K562 (cell line): ENCODE data around the gene XPR1. TPM values are rescaled to one million over a fixed set of nuclear protein-coding genes. Genes with fewer than 3 reads are reported as not detected.

Experiments
- ILF3 ChIP-seq: fragments of 450-650 bp; IDR thresholded peaks from 2 replicates; pipeline ENCODE4 v1.6.1; 2018; ENCODE audit warnings: antibody characterized with exemption, mild to moderate bottlenecking, moderate library complexity, borderline replicate concordance
- JUND ChIP-seq, 2 experiments: IDR thresholded peaks; 2 replicates in 1 of 2; 3 replicates in 1 of 2; pipeline ENCODE4 v1.6.1; 2011; ENCODE audit warnings: borderline replicate concordance in 2 of 2, low read depth in 2 of 2, low read length in 2 of 2, improper control_type of control experiment in 1 of 2, missing biosample characterization in 1 of 2, missing genetic modification characterization in 1 of 2, missing genetic modification reagents in 1 of 2
- MCM3 ChIP-seq: fragments of 450-650 bp; IDR thresholded peaks from 2 replicates; pipeline ENCODE4 v1.6.1; 2016
- MTA2 ChIP-seq: fragments of 450-650 bp; IDR thresholded peaks from 2 replicates; pipeline ENCODE4 v1.6.1; 2016; ENCODE audit warnings: low read depth
- NR2C1 ChIP-seq, 2 experiments: fragments of 450-650 bp; IDR thresholded peaks; 2 replicates each; pipeline ENCODE4 v1.6.1; 2017; ENCODE audit warnings: mild to moderate bottlenecking in 2 of 2, antibody characterized with exemption in 1 of 2, inconsistent platforms in 1 of 2, missing compliant biosample characterization in 1 of 2, missing genetic modification characterization in 1 of 2
- NR3C1 ChIP-seq: sonication (generic); formaldehyde crosslinking; IDR thresholded peaks from 2 replicates; pipeline ENCODE4 v1.8.1; 2022; ENCODE audit warnings: missing genetic modification reagents
- NRF1 ChIP-seq, 2 experiments: fragments of 450-650 bp; IDR thresholded peaks in 1 of 2; conservative IDR thresholded peaks in 1 of 2; 2 replicates each; pipeline ENCODE4 v1.6.1; 2014; ENCODE audit warnings: mild to moderate bottlenecking in 2 of 2
- NUFIP1 ChIP-seq: fragments of 450-650 bp; IDR thresholded peaks from 2 replicates; pipeline ENCODE4 v1.6.1; 2018; ENCODE audit not compliant: partially characterized antibody
- PHF20 ChIP-seq: fragments of 450-650 bp; IDR thresholded peaks from 2 replicates; pipeline ENCODE4 v1.6.1; 2018; ENCODE audit not compliant: partially characterized antibody
- POLR3A ChIP-seq: IDR thresholded peaks from 2 replicates; pipeline ENCODE4 v1.6.1; 2011; ENCODE audit warnings: borderline replicate concordance, mild to moderate bottlenecking, moderate library complexity; ENCODE audit not compliant: insufficient read length, insufficient read depth; ENCODE audit errors: extremely low read depth
- PRPF4 ChIP-seq: fragments of 200-400 bp; formaldehyde crosslinking; IDR thresholded peaks from one replicate; pipeline ENCODE4 v1.6.1; 2017; ENCODE audit warnings: low read length, low read depth, mild to moderate bottlenecking; ENCODE audit not compliant: insufficient read depth, poor library complexity, severe bottlenecking
- STAT5A ChIP-seq: IDR thresholded peaks from 2 replicates; pipeline ENCODE4 v1.6.1; 2012; ENCODE audit warnings: low read length, inconsistent platforms, borderline replicate concordance
- ZBTB17 ChIP-seq: fragments of 450-650 bp; formaldehyde crosslinking; IDR thresholded peaks from 2 replicates; pipeline ENCODE4 v1.4.0; 2020; ENCODE audit warnings: mild to moderate bottlenecking
- ZNF12 ChIP-seq: sonication (generic); formaldehyde crosslinking; IDR thresholded peaks from 2 replicates; pipeline ENCODE4 v1.4.0; 2020; ENCODE audit warnings: mild to moderate bottlenecking, missing genetic modification reagents
- ZNF121 ChIP-seq: sonication (generic); formaldehyde crosslinking; conservative IDR thresholded peaks from 2 replicates; pipeline ENCODE4 v1.8.0; 2022; ENCODE audit warnings: missing genetic modification reagents
- polyA plus RNA-seq, 8 experiments: library from polyadenylated mRNA; depleted of rRNA in 4 of 8; stranded (reverse) in 5 of 8; unstranded in 3 of 8; fragments of >200 nt; fragmentation: Nextera tagmentation in 2 of 8; fragmentation: Illumina TruSeq in 1 of 8; extraction: Ambion mirVana in 2 of 8; extraction: Trizol in 1 of 8; gene quantifications; 2 replicates each; pipeline versions ENCODE4 v1.2.1 to v1.2.3, GENCODE V29; 2011 to 2014; ENCODE audit warnings: inconsistent platforms in 1 of 8, missing spikeins in 1 of 8
- total RNA-seq, 7 experiments: library from RNA; depleted of rRNA in 6 of 7; stranded (reverse); fragments of >200 nt in 6 of 7; fragmentation: Illumina TruSeq in 2 of 7; extraction: Trizol in 2 of 7; gene quantifications; 2 replicates each; pipeline versions ENCODE4 v1.2.1 to v1.2.3, GENCODE V29; 2011 to 2021; ENCODE audit warnings: low replicate concordance in 1 of 7
- TF ChIP-seq, protein P1 (sequence below): fragments of 200-800 bp; sonication (Bioruptor generic); IDR thresholded peaks from 2 replicates; pipeline ENCODE4 v1.6.1; 2017; ENCODE audit warnings: missing genetic modification characterization, missing compliant biosample characterization
- TF ChIP-seq, protein P2 (sequence below): fragments of 450-650 bp; IDR thresholded peaks from 2 replicates; pipeline ENCODE4 v1.6.1; 2016
- TF ChIP-seq, protein P3 (sequence below): fragments of 450-650 bp; formaldehyde crosslinking; conservative IDR thresholded peaks from 2 replicates; pipeline ENCODE4 v1.4.0; 2022; ENCODE audit warnings: mild to moderate bottlenecking, missing genetic modification characterization
- TF ChIP-seq, protein P4 (sequence below): fragments of 250-450 bp; sonication (Bioruptor Pico); IDR thresholded peaks from 2 replicates; pipeline ENCODE4 v1.6.1; 2021; ENCODE audit warnings: mild to moderate bottlenecking
- TF ChIP-seq, protein P5 (sequence below): sonication (generic); formaldehyde crosslinking; IDR thresholded peaks from 2 replicates; pipeline ENCODE4 v1.4.0; 2020; ENCODE audit warnings: mild to moderate bottlenecking, missing genetic modification reagents

The XPR1 gene
- total and polyA plus RNA-seq, 9 of the 15 experiments (the other 6 are each of a cell fraction or from before 2014, with no cell fraction given) = 3.0 to 66.2 (median 38.6) TPM

DNA sequence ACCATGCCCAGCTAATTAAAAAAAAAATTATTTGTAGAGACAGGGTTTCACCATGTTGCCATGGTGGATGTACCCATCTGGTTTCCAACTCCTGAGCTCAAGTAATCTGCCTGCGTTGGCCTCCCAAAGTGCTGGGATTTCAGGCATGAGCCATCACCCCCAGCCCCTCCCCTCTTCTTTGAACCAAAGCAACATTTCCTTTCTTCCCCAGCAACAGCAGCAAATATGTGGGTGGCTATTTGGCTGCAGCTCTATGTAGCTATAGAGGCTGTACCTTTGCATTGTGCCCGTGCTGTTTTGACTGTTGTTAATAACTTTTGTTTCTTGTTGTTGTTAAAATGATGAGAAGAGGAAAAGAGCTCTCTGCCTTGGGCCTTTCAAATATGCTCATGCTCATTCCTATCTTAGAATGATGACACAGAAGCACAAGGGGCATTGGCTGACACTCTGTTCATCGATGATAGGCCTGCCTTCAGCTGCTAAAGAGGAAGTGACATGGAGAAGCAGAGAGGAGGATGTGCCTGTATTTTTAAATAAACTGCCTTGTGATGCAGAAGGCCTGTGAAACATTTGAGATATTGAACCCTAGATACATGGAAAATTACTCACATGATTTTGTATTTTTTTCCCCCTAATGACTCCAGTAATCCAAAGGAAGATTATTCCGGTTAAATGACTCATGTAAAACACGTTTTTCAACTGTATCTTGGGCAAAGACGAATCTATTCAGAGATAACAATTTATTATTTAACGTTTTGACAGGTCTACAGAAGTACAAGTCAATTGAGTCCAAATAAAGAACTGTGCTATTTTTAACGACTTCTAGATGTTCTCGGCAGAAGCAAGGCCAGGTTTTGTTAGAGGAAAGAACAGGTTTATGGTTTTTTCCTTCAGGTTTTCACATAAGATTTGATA lies 20.5 kb upstream of the XPR1 start (continued):
- TF ChIP-seq, protein P1, sequence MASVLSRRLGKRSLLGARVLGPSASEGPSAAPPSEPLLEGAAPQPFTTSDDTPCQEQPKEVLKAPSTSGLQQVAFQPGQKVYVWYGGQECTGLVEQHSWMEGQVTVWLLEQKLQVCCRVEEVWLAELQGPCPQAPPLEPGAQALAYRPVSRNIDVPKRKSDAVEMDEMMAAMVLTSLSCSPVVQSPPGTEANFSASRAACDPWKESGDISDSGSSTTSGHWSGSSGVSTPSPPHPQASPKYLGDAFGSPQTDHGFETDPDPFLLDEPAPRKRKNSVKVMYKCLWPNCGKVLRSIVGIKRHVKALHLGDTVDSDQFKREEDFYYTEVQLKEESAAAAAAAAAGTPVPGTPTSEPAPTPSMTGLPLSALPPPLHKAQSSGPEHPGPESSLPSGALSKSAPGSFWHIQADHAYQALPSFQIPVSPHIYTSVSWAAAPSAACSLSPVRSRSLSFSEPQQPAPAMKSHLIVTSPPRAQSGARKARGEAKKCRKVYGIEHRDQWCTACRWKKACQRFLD (CRISPR knock-in tag) = peak; percentile 38; the same call in 1 of the 2 replicates
- peak; percentile 45; the same call in 1 of the 2 replicates for TF ChIP-seq ZNF12 (CRISPR knock-in tag)
- peak; percentile 56; the same call in 1 of the 2 replicates for TF ChIP-seq MTA2
- no peak for TF ChIP-seq ILF3
- TF ChIP-seq NUFIP1 = peak; percentile 17
- no peak for TF ChIP-seq ZNF121 (CRISPR knock-in tag)
- TF ChIP-seq PHF20 = no peak
- TF ChIP-seq PRPF4 = no peak
- TF ChIP-seq, protein P2, sequence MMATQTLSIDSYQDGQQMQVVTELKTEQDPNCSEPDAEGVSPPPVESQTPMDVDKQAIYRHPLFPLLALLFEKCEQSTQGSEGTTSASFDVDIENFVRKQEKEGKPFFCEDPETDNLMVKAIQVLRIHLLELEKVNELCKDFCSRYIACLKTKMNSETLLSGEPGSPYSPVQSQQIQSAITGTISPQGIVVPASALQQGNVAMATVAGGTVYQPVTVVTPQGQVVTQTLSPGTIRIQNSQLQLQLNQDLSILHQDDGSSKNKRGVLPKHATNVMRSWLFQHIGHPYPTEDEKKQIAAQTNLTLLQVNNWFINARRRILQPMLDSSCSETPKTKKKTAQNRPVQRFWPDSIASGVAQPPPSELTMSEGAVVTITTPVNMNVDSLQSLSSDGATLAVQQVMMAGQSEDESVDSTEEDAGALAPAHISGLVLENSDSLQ = peak; percentile 87
- TF ChIP-seq NR3C1 (CRISPR knock-in tag) = no peak
- TF ChIP-seq NR2C1 (IDR thresholded peaks at IDR 0.05) = peak; percentile 58; the same call in 1 of the 2 replicates
- no peak for TF ChIP-seq NR2C1 (tag; IDR thresholded peaks at IDR 0.05)
- TF ChIP-seq MCM3 = no peak
- TF ChIP-seq POLR3A = no peak
- TF ChIP-seq JUND (IDR thresholded peaks at IDR 0.05; ENCODE audit: borderline replicate concordance, low read depth, low read length) = peak; percentile 82; the same call in 1 of the 2 replicates
- peak; percentile 87; the same call in 2 of the 3 replicates for TF ChIP-seq JUND (tag; IDR thresholded peaks at IDR 0.05; ENCODE audit: borderline replicate concordance, low read depth, low read length)
- TF ChIP-seq, protein P3, sequence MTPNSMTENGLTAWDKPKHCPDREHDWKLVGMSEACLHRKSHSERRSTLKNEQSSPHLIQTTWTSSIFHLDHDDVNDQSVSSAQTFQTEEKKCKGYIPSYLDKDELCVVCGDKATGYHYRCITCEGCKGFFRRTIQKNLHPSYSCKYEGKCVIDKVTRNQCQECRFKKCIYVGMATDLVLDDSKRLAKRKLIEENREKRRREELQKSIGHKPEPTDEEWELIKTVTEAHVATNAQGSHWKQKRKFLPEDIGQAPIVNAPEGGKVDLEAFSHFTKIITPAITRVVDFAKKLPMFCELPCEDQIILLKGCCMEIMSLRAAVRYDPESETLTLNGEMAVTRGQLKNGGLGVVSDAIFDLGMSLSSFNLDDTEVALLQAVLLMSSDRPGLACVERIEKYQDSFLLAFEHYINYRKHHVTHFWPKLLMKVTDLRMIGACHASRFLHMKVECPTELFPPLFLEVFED = no peak
- TF ChIP-seq, protein P4, sequence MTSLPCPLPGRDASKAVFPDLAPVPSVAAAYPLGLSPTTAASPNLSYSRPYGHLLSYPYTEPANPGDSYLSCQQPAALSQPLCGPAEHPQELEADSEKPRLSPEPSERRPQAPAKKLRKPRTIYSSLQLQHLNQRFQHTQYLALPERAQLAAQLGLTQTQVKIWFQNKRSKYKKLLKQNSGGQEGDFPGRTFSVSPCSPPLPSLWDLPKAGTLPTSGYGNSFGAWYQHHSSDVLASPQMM (CRISPR knock-in tag) = no peak
- TF ChIP-seq, protein P5, sequence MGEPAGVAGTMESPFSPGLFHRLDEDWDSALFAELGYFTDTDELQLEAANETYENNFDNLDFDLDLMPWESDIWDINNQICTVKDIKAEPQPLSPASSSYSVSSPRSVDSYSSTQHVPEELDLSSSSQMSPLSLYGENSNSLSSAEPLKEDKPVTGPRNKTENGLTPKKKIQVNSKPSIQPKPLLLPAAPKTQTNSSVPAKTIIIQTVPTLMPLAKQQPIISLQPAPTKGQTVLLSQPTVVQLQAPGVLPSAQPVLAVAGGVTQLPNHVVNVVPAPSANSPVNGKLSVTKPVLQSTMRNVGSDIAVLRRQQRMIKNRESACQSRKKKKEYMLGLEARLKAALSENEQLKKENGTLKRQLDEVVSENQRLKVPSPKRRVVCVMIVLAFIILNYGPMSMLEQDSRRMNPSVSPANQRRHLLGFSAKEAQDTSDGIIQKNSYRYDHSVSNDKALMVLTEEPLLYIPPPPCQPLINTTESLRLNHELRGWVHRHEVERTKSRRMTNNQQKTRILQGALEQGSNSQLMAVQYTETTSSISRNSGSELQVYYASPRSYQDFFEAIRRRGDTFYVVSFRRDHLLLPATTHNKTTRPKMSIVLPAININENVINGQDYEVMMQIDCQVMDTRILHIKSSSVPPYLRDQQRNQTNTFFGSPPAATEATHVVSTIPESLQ (CRISPR knock-in tag) = no peak
- no peak for TF ChIP-seq ZBTB17 (CRISPR knock-in tag)
- peak; percentile 48 to 60; a peak in 3 of 4 replicates for TF ChIP-seq NRF1 (conservative IDR thresholded peaks at IDR 0.05 in 1 of 2, IDR thresholded peaks at IDR 0.05 in 1 of 2)
- TF ChIP-seq STAT5A = peak; percentile 71
